Ovary (tissue), 9 donors: ENCODE data around the gene FBXW5. TPM values are rescaled to one million over a fixed set of nuclear protein-coding genes. Genes with fewer than 3 reads are reported as not detected.

Experiments used
- DNase-seq, 5 donors: peaks; one replicate each; pipeline ENCODE4 v3.0.0-alpha.2; 2019 to 2020
- H3K27ac ChIP-seq, 2 donors: fragments of 200-600 bp; one replicate each; pipeline versions ENCODE4 v1.5.1 to v1.8.0; 2019 to 2022
- H3K27me3 ChIP-seq: fragments of 200-600 bp; one replicate; pipeline ENCODE4 v1.8.0; 2022
- H3K36me3 ChIP-seq: fragments of 200-600 bp; sonication (generic); one replicate; pipeline ENCODE4 v1.5.1; 2019
- H3K4me1 ChIP-seq: one replicate; pipeline ENCODE4 v1.8.1; 2013; ENCODE audit warnings: mild to moderate bottlenecking, moderate library complexity; ENCODE audit not compliant: insufficient read depth
- H3K4me3 ChIP-seq: fragments of 200-600 bp; sonication (generic); one replicate; pipeline ENCODE4 v1.5.1; 2017
- H3K9me3 ChIP-seq, 2 donors: fragments of 200-600 bp in 1 of 2; sonication (generic) in 1 of 2; one replicate each; pipeline versions ENCODE4 v1.5.1 to v1.8.1; 2013 to 2019; ENCODE audit warnings: mild to moderate bottlenecking in 1 of 2, moderate library complexity in 1 of 2
- EP300 ChIP-seq: sonication (generic); formaldehyde crosslinking; IDR thresholded peaks from one replicate; pipeline ENCODE4 v1.6.1; 2017; ENCODE audit warnings: antibody characterized with exemption
- POLR2A ChIP-seq: fragments of 450-650 bp; IDR thresholded peaks from one replicate; pipeline ENCODE4 v1.6.1; 2017; ENCODE audit warnings: antibody characterized with exemption, mild to moderate bottlenecking, moderate library complexity
- WGBS, 3 donors: extraction: QIAGEN DNeasy Blood & Tissue Kit in 1 of 3; methylation state at CpG; one replicate each; pipeline versions ENCODE4 v1.1.5 to v1.1.7; 2013 to 2017; 5-methylcytosine and 5-hydroxymethylcytosine counted together
- intact Hi-C, 4 donors: fragments of 100-400 bp; cut with DNase I; formaldehyde crosslinking; loops; one replicate each; pipeline versions ENCODE4 v1.11.0 to v1.15.1; 2022 to 2023
- polyA plus RNA-seq, 2 donors: library from polyadenylated mRNA; stranded (reverse); fragments of 200-250 nt in 1 of 2; fragments of 350-450 nt in 1 of 2; fragmentation: Illumina TruSeq in 1 of 2; extraction: RNeasy Lipid Tissue Mini Kit (QIAGEN cat#74804) in 1 of 2; gene quantifications; one replicate each; pipeline ENCODE4 v1.2.3, GENCODE V29; 2013 to 2014
- total RNA-seq, 7 donors: library from RNA; depleted of rRNA in 2 of 7; stranded (reverse); fragments of >200 nt in 2 of 7; fragmentation: NEBNext Ultra II Directional in 3 of 7; extraction: Animal tissue kit (Norgen Biotek cat#: 25700) in 3 of 7; gene quantifications; one replicate each; pipeline versions ENCODE4 v1.1.0 to v1.2.4, GENCODE V29; 2016 to 2023
- TF ChIP-seq, protein P1 (sequence below), 3 donors: fragments of 450-650 bp in 2 of 3; fragments of 200-600 bp in 1 of 3; IDR thresholded peaks; one replicate each; pipeline versions ENCODE4 v1.5.1 to v1.8.0; 2016 to 2022; ENCODE audit warnings: antibody characterized with exemption in 3 of 3, mild to moderate bottlenecking in 1 of 3
- donor health status: DM: no; HTN: no; CAD: no; lungs with moderate emphysema.
- donor health status: DM: no; HTN: no; CAD: no.
- donor health status: Bipolar disorder and iron deficiency.
- donor health status: DM: yes; HTN: yes; CAD: no.
- donor health status: DM: no; HTN: no; CAD: no.
- donor health status: DM: yes; HTN: yes; CAD: no.

FBXW5 gene
- total and polyA plus RNA-seq, 9 donors = 2.2 to 75.5 (median 60.5) TPM

DNA sequence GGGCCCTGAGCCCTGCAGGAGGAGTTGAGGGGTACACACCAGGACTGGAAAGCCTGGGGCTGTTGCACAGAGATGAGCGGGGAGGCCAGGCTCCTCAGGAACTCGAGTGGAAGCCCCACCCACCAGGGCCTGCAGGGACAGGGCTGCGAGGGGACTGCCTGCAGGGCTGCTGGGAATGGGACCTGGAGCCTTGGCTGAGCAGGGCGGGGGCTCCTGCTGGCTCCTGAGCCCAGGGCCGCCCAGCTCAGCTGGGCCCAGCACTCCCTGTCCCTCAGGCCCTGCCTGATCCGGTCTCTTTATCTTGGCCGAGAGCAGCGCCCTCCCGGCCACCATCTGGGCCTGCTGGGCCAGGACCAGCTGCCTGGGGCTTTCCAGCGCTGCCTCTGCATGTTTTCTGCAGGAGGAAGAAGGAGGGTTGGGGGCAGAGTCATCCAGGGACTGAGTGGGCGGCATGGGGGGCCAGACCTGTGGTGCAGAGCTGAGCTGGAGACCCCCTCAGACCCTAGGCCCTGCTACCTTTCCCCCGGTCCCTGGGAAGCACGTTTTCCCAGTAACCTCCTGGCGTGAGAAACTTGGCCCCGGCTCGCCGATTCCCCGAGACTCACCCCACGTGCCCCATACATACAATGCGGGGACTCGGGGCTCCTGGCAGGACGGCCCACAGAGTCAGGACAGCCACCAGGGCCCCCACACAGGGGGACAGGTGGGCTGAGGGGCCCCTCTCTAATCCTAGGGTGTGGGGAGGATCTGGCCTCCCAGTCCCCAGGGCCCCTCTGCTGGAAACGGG is 16.9 kb upstream of the FBXW5 start:
- WGBS, 3 donors = 58 to 63% (median 61%) methylated on average over 21 to 23 of the region's 23 CpGs
- Histone ChIP-seq H3K27me3 (no peaks in the 10 kb centered on the region), H3K36me3 (no peaks in the 10 kb centered on the region), H3K4me3 (no peak overlapping the region), H3K27ac (no peak overlapping the region), H3K4me1 (no peaks in the 10 kb centered on the region), H3K9me3 (no peaks in the 10 kb centered on the region)
- no peak for DNase-seq
- intact Hi-C loops = no loop called here
- TF ChIP-seq POLR2A = no peak
- TF ChIP-seq, protein P1, sequence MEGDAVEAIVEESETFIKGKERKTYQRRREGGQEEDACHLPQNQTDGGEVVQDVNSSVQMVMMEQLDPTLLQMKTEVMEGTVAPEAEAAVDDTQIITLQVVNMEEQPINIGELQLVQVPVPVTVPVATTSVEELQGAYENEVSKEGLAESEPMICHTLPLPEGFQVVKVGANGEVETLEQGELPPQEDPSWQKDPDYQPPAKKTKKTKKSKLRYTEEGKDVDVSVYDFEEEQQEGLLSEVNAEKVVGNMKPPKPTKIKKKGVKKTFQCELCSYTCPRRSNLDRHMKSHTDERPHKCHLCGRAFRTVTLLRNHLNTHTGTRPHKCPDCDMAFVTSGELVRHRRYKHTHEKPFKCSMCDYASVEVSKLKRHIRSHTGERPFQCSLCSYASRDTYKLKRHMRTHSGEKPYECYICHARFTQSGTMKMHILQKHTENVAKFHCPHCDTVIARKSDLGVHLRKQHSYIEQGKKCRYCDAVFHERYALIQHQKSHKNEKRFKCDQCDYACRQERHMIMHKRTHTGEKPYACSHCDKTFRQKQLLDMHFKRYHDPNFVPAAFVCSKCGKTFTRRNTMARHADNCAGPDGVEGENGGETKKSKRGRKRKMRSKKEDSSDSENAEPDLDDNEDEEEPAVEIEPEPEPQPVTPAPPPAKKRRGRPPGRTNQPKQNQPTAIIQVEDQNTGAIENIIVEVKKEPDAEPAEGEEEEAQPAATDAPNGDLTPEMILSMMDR (IDR thresholded peaks at IDR 0.05) = no peak
- TF ChIP-seq EP300 = no peak

DNA sequence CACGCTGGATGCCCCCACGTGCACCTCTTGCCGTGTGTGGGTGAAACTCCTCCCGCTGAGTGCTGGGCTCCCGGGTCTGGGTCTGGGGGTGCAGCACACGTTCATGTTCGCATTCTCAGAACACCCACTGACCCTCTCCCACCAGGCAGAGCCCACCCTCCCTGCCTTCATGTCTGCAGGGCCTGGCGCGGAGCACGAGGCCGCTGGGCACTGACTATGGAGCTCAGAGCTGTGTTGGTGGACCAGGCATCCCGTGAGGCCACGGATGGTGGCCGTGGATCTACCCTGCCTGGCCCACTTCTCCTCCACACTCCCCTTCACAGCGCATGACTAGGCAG is 16.4 kb upstream of the FBXW5 start:
- no peaks in the 10 kb centered on the region for H3K4me1 ChIP-seq
- no peak overlapping the region for H3K27ac ChIP-seq
- intact Hi-C loops = no loop called here
- no peak overlapping the region for H3K4me3 ChIP-seq
- H3K27me3 ChIP-seq = no peaks in the 10 kb centered on the region
- DNase-seq = no peak
- H3K9me3 ChIP-seq = no peaks in the 10 kb centered on the region
- WGBS, 3 donors = 82 to 83% (median 83%) methylated on average over 15 of the region's 15 CpGs
- TF ChIP-seq POLR2A (no peak), EP300 (no peak)
- TF ChIP-seq, protein P1 (IDR thresholded peaks at IDR 0.05) = no peak
- no peaks in the 10 kb centered on the region for H3K36me3 ChIP-seq

DNA sequence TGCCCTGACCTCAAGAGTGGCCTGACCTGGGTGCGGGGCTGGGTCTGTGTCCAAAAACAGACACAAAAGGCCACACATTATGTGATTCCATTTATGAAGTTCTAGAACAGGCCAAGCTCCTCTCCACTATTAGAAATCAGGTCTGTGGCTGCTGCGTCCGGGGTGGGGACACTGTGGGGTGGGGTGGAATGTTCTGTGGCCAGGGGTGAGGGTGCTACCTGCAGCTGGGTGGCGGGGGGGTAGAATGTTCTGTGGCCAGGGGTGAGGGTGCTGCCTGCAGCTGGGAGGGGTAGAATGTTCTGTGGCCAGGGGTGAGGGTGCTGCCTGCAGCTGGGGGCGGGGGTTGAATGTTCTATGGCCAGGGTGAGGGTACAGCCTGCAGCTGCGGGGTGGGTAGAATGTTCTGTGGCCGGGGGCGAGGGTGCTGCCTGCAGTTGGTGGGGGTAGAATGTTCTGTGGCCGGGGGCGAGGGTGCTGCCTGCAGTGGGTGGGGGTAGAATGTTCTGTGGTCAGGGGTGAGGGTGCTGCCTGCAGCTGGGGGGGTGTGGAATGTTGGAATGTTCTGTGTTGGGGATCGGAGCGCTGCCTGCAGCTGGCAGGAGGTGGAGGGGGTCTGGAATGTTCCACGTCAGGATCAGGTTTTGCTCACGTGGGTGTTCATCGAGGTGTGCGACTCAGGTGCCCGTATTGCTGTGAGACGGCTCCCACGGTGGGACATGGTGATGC is 15.8 kb upstream of the FBXW5 start:
- WGBS, 3 donors = 68 to 76% (median 68%) methylated on average over 19 of the region's 19 CpGs
- TF ChIP-seq POLR2A = no peak
- TF ChIP-seq, protein P1 (IDR thresholded peaks at IDR 0.05) = no peak
- TF ChIP-seq EP300 = no peak
- Histone ChIP-seq H3K4me1 (no peaks in the 10 kb centered on the region), H3K9me3 (no peaks in the 10 kb centered on the region), H3K4me3 (no peak overlapping the region), H3K27me3 (no peaks in the 10 kb centered on the region), H3K36me3 (no peaks in the 10 kb centered on the region), H3K27ac (no peak overlapping the region)
- DNase-seq = no peak
- intact Hi-C loops = no loop called here

DNA sequence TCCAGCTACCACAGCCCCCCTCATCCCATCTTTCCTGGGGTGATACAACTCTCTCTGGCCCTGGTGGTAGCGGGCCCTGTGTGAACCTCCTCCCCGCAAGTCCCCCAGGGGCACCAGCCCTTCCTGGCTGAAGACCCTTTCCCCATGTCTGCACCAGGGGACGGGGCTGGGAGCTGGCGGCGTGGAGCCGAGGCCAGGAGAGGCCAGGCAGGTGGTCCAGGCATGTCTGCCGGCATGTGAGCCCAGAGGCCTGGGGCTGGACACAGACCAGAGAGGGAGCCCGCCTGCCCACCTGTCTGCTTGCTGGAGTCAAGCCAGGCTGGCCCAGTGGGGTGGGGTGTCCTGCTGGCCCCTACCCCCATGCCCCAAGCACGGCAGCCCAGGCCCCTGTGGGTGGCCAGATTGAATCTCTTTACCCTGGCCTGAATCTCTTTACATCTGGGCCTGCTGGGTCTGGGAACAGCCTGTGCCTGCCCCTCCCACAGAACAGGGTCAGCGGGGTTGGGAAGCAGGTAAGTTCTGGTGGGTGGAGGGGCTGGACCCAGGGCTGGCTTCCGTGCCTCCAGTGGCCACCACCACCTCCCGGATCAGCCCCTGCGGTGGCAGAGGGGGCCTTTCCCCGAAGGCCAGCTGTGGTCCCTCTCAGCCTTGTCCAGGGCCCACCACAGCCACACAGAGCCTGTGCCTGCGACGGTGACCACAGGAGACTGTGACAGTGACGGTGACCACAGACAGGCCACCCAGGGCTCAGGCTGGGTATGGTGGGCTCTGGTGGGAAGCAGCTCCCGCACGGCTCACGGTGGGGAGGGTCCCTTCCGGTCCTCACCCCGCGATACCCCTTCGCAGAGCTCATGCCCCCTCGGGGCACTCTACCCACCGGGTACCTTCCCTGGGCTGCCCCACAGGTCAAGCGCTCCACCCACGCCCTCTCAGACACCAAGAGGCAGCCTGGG is 14.6 kb upstream of the FBXW5 start:
- WGBS, 3 donors = 83 to 87% (median 86%) methylated on average over 19 to 28 of the region's 28 CpGs
- intact Hi-C loops = no loop called here
- no peaks in the 10 kb centered on the region for H3K27me3 ChIP-seq
- no peaks in the 10 kb centered on the region for H3K9me3 ChIP-seq
- H3K36me3 ChIP-seq = no peaks in the 10 kb centered on the region
- TF ChIP-seq, protein P1 (IDR thresholded peaks at IDR 0.05) = no peak
- TF ChIP-seq EP300 = no peak
- no peaks in the 10 kb centered on the region for H3K4me1 ChIP-seq
- H3K4me3 ChIP-seq = no peak overlapping the region
- no peak overlapping the region for H3K27ac ChIP-seq
- no peak for DNase-seq
